Measurements from ENCODE around the gene SFXN5. TPM values are rescaled to one million over a fixed set of nuclear protein-coding genes. Genes with fewer than 3 reads are reported as not detected.

Gene SFXN5
- total and polyA plus RNA-seq, 2 of the 4 experiments (the other 2 are of a cell fraction): 8.6 to 17.0 TPM

- no peak overlapping the region for H3K4me3 ChIP-seq (ENCODE audit: insufficient read depth, low read depth, low read length)
- H3K9ac ChIP-seq (ENCODE audit: low read depth, low read length): no peak overlapping the region
- H2BK15ac ChIP-seq (ENCODE audit: low read depth, low read length): no peak overlapping the region
- DNase-seq (no peak), ATAC-seq (ENCODE audit: low read depth) (no peak)
- H3K27ac ChIP-seq (ENCODE audit: insufficient read depth, low read length): no peak overlapping the region
- H3K79me1 ChIP-seq (ENCODE audit: low read depth in 1 of 2, low read length in 2 of 2): peaks cover 34 to 96% of the 10 kb centered on the region in 2 experiments
- H2AFZ ChIP-seq (replicated peaks; ENCODE audit: low read length, poor library complexity): no peak overlapping the region
- H4K5ac ChIP-seq (ENCODE audit: low read depth, low read length): no peak overlapping the region
- H2AK5ac ChIP-seq (ENCODE audit: low read depth, low read length): no peak overlapping the region
- in situ Hi-C loops (cut with MboI; ENCODE audit: low sequenced_read_pairs) (no loop called here), intact Hi-C loops (cut with micrococcal nuclease) (no loop called here), dilution Hi-C loops (cut with HindIII; ENCODE audit: low sequenced_read_pairs, unreplicated experiment) (no loop called here)
- H3K36me3 ChIP-seq (ENCODE audit: control insufficient read depth, insufficient read depth, low read length): no peaks in the 10 kb centered on the region
- CTCF ChIA-PET: interaction anchor here (0.6 kb wide), 1 partner anchor 57 kb away, joined by 7 read pairs; no protein-coding TSS in a partner anchor
- TF ChIP-seq RFX5 (IDR thresholded peaks at IDR 0.05; ENCODE audit: low read depth, low read length) (no peak), RCOR1 (IDR thresholded peaks at IDR 0.05; ENCODE audit: insufficient replicate concordance, low read length) (no peak), CHD1 (IDR thresholded peaks at IDR 0.05; ENCODE audit: low read depth, low read length) (no peak), FOS (IDR thresholded peaks at IDR 0.05; ENCODE audit: low read depth, low read length) (no peak), SMC3 (IDR thresholded peaks at IDR 0.05; ENCODE audit: low read depth, low read length) (no peak)
- TF ChIP-seq, protein P1, sequence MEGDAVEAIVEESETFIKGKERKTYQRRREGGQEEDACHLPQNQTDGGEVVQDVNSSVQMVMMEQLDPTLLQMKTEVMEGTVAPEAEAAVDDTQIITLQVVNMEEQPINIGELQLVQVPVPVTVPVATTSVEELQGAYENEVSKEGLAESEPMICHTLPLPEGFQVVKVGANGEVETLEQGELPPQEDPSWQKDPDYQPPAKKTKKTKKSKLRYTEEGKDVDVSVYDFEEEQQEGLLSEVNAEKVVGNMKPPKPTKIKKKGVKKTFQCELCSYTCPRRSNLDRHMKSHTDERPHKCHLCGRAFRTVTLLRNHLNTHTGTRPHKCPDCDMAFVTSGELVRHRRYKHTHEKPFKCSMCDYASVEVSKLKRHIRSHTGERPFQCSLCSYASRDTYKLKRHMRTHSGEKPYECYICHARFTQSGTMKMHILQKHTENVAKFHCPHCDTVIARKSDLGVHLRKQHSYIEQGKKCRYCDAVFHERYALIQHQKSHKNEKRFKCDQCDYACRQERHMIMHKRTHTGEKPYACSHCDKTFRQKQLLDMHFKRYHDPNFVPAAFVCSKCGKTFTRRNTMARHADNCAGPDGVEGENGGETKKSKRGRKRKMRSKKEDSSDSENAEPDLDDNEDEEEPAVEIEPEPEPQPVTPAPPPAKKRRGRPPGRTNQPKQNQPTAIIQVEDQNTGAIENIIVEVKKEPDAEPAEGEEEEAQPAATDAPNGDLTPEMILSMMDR (conservative IDR thresholded peaks at IDR 0.05; ENCODE audit: low read depth, low read length): no peak
- TF ChIP-seq, protein P2, sequence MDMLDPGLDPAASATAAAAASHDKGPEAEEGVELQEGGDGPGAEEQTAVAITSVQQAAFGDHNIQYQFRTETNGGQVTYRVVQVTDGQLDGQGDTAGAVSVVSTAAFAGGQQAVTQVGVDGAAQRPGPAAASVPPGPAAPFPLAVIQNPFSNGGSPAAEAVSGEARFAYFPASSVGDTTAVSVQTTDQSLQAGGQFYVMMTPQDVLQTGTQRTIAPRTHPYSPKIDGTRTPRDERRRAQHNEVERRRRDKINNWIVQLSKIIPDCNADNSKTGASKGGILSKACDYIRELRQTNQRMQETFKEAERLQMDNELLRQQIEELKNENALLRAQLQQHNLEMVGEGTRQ (IDR thresholded peaks at IDR 0.05; ENCODE audit: low read depth, low read length): no peak
- peak overlapping the region; percentile 47 for H2AK9ac ChIP-seq (replicated peaks; ENCODE audit: low read depth, low read length, poor library complexity)
- H3K27me3 ChIP-seq (ENCODE audit: control insufficient read depth, insufficient read depth, low read length): no peaks in the 10 kb centered on the region
- no peak overlapping the region for H3K23ac ChIP-seq (ENCODE audit: low read depth, low read length)
- no peak overlapping the region for H4K8ac ChIP-seq (ENCODE audit: low read depth in 2 of 2, low read length in 2 of 2)
- peaks cover 51% of the 10 kb centered on the region for H3K9me1 ChIP-seq (ENCODE audit: insufficient read depth, low read length)
- POLR2A ChIA-PET (ENCODE audit: unreplicated experiment): no interaction called here
- H3K4me2 ChIP-seq (ENCODE audit: low read depth, low read length): no peak overlapping the region
- no peaks in the 10 kb centered on the region for H3K9me3 ChIP-seq (ENCODE audit: control insufficient read depth, insufficient read depth, low read length)
- WGBS, 2 experiments (ENCODE audit: extremely low coverage in 2 of 2, insufficient read length in 1 of 2): no CpG with 5 or more reads among the region's 3 CpGs
- no TSS peak for BruUV-seq (replicated peaks)
- no peak overlapping the region for H3K18ac ChIP-seq (ENCODE audit: low read depth, low read length)
- peaks cover 13% of the 10 kb centered on the region for H3K4me1 ChIP-seq (ENCODE audit: control insufficient read depth, insufficient read depth, low read length)
- H3K14ac ChIP-seq (replicated peaks; ENCODE audit: low read depth, low read length): no peak overlapping the region
- H3K56ac ChIP-seq (ENCODE audit: extremely low read depth, insufficient read depth, low read length): no peak overlapping the region
- H4K91ac ChIP-seq (ENCODE audit: insufficient read depth, low read depth, low read length): no peak overlapping the region
- peaks cover 86% of the 10 kb centered on the region for H4K20me1 ChIP-seq (ENCODE audit: insufficient read depth, low read length)
- no peak overlapping the region for H2BK5ac ChIP-seq (ENCODE audit: low read depth, low read length, poor library complexity, severe bottlenecking)
- no peak overlapping the region for H2BK120ac ChIP-seq (ENCODE audit: low read depth, low read length)
- H2BK20ac ChIP-seq (ENCODE audit: low read depth, low read length): no peak overlapping the region
- no peak overlapping the region for H3K4ac ChIP-seq (ENCODE audit: low read depth, low read length)
Measured at GRCh38 chr2:73095910-73096309, 24.4 kb upstream of the SFXN5 start.

All from IMR-90 (cell line).